ENCODE data around the gene ALX4. TPM values are rescaled to one million over a fixed set of nuclear protein-coding genes. Genes with fewer than 3 reads are reported as not detected.
A peak's percentile ranks its signal among the peaks of the same experiment; 100 is the strongest.

Gene ALX4
- total and polyA plus RNA-seq, 5 donors = 0.07 TPM; not detected in 4

GRCh38 chr11:44324749-44325525 is 15.0 kb upstream of the ALX4 start:
- Histone ChIP-seq H3K27me3 (ENCODE audit: control insufficient read depth, insufficient read depth) (peaks cover 3% of the 10 kb centered on the region), H3K4me1 (ENCODE audit: control insufficient read depth, insufficient read depth, low read length) (no peaks in the 10 kb centered on the region), H3K9me3 (ENCODE audit: control insufficient read depth, low read length) (no peaks in the 10 kb centered on the region), H3K27ac (ENCODE audit: low read length) (no peak overlapping the region), H3K4me3 (ENCODE audit: low read length) (no peak overlapping the region)
- WGBS = 70% methylated on average over 13 of the region's 13 CpGs
- DNase-seq (no peak), ATAC-seq (no peak)
- intact Hi-C loops (cut with DNase I) = no loop called here

DNA sequence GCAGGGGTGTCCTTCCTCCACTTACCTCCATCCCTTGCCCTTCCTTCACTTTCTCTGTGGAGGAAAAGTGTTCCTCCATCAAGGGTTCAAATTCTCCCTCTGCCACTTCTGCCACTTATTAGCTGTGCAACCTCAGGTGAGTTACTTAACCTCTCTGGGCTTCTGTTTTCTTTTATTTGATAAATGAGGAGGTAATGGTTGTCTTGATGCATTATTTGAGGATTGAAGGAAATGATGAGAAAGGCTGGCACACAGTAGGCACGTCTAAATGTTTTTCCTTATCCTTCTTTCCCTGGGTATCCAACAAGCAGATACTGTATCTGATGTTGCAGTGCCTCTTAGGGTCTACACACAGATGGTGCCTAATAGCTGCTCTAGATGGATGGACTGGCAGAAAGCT is 14.3 kb upstream of the ALX4 start:
- no peak for DNase-seq
- Histone ChIP-seq H3K4me1 (ENCODE audit: control insufficient read depth, insufficient read depth, low read length) (no peaks in the 10 kb centered on the region), H3K9me3 (ENCODE audit: control insufficient read depth, low read length) (no peaks in the 10 kb centered on the region), H3K4me3 (ENCODE audit: low read length) (no peak overlapping the region), H3K27me3 (ENCODE audit: control insufficient read depth, insufficient read depth) (peaks cover 3% of the 10 kb centered on the region), H3K27ac (ENCODE audit: low read length) (no peak overlapping the region)
- intact Hi-C loops (cut with DNase I) = no loop called here
- 51% methylated on average over 1 of the region's 1 CpG for WGBS
- no peak for ATAC-seq

DNA sequence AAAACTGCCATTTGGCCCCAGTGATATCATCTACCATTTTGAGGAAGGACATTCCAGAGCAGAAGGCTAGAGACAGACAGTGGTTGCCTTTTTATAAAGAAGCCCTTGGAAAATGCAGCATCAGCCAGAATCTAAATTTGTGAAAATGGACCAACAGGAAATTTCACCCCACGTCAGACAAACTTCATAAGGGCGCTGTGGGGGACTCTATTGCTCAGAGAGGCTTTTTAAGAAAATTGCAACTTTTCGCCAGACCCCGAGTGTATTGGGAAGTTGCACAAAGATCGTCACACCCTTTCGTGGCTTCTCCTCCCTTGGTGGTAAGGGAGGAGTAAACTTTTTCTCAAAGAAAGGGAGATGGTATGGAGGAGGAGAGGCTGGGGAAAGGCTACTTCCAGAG is 12.3 kb upstream of the ALX4 start:
- 17% methylated on average over 6 of the region's 6 CpGs for WGBS
- no peak for DNase-seq
- no peak for ATAC-seq
- Histone ChIP-seq H3K4me1 (ENCODE audit: control insufficient read depth, insufficient read depth, low read length) (no peaks in the 10 kb centered on the region), H3K9me3 (ENCODE audit: control insufficient read depth, low read length) (no peaks in the 10 kb centered on the region), H3K4me3 (ENCODE audit: low read length) (no peak overlapping the region), H3K27ac (ENCODE audit: low read length) (no peak overlapping the region), H3K27me3 (ENCODE audit: control insufficient read depth, insufficient read depth) (peaks cover 3% of the 10 kb centered on the region)
- intact Hi-C loops (cut with DNase I) = no loop called here

DNA sequence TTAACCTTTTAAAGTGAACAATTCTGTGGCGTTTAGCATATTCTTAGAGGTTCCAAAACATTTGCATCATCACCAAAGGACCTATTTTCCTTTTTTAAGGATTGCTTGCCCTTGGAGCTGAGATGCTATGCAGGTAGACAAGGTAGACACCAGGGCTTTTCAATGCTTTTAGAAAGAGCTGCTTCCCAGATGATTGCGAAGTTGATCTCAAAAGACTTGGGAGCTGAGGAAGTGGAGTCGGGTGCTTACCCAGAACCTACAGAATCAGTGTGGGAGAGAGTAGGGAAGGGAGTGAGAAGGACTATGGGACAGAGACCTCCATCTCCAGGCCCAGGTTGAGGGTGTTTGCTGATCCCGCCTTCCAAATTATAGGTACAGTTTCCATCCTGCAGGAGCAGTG is 11.1 kb upstream of the ALX4 start:
- WGBS = 20% methylated on average over 4 of the region's 4 CpGs
- Histone ChIP-seq H3K9me3 (ENCODE audit: control insufficient read depth, low read length) (no peaks in the 10 kb centered on the region), H3K4me1 (ENCODE audit: control insufficient read depth, insufficient read depth, low read length) (peaks cover 3% of the 10 kb centered on the region), H3K27ac (ENCODE audit: low read length) (no peak overlapping the region), H3K27me3 (ENCODE audit: control insufficient read depth, insufficient read depth) (peaks cover 3% of the 10 kb centered on the region), H3K4me3 (ENCODE audit: low read length) (no peak overlapping the region)
- ATAC-seq (no peak), DNase-seq (no peak)
- intact Hi-C loops (cut with DNase I) = no loop called here

DNA sequence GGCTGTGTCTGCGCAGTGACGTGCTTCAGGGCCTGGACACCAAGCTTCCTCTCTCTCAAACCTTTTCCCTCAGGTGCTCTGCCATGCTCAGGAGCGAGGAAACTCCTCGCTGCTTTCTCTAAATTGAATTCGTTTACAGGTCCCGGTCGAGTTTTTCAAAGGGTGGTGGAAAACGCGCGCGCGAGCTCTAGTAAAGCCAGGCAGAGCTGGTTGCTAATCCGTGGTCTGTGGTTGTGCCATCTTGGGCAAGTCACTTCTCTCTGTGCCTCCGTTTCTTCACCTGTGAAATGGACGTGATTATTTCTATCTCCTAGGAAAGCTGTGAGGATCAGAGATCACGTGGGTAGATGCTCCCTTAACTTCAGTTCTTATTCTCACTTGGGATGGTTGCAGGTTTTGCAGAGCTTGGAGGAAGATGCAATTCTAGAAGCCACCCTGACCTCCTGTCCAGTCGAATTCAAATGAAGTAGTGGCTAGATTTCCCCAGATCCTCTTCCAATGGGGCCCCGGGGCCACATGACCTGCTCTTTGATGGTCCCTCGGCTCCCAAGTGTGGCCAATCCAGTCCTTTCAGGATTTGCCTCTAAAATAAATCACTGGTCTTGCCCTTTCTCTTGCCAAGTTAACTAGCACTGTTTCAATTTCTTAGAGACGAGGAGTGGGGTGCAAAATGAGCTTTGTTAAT is 10.5 kb upstream of the ALX4 start:
- Histone ChIP-seq H3K9me3 (ENCODE audit: control insufficient read depth, low read length) (no peaks in the 10 kb centered on the region), H3K4me3 (ENCODE audit: low read length) (no peak overlapping the region), H3K4me1 (ENCODE audit: control insufficient read depth, insufficient read depth, low read length) (peaks cover 3% of the 10 kb centered on the region), H3K27me3 (ENCODE audit: control insufficient read depth, insufficient read depth) (peaks cover 3% of the 10 kb centered on the region), H3K27ac (ENCODE audit: low read length) (no peak overlapping the region)
- intact Hi-C loops (cut with DNase I) = no loop called here
- DNase-seq (no peak), ATAC-seq (no peak)
- WGBS = 10% methylated on average over 20 of the region's 20 CpGs

- H3K27me3 ChIP-seq (ENCODE audit: control insufficient read depth, insufficient read depth) = peaks cover 3% of the 10 kb centered on the region
- peaks cover 3% of the 10 kb centered on the region for H3K4me1 ChIP-seq (ENCODE audit: control insufficient read depth, insufficient read depth, low read length)
- H3K27ac ChIP-seq (ENCODE audit: low read length) = no peak overlapping the region
- 4% methylated on average over 53 of the region's 53 CpGs for WGBS
- H3K9me3 ChIP-seq (ENCODE audit: control insufficient read depth, low read length) = no peaks in the 10 kb centered on the region
- H3K4me3 ChIP-seq (ENCODE audit: low read length) = no peak overlapping the region
- intact Hi-C loops (cut with DNase I) = no loop called here
- ATAC-seq (no peak), DNase-seq (no peak)
These were observed 9.8 kb upstream of the ALX4 start for GRCh38 chr11:44319552-44320288.

DNA sequence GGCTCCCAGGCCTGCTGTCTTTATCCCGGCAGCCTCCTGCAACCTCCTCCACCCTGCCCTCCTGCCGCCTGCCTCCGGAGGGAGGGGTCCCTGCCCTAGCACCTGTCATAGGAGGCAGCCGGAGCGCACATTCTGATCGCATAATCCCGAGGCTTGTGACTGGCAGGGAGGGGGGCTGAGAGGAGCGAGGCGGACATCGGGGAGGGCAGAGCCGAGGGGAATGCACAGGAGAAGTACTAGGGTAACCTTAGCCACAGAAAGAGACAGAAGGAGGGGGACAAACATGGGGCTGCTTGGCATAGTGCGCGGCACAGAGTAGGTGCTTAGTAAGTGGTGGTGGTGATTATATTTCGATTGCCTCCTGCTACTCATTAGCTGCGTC is 9.2 kb upstream of the ALX4 start:
- Histone ChIP-seq H3K27me3 (ENCODE audit: control insufficient read depth, insufficient read depth) (peaks cover 3% of the 10 kb centered on the region), H3K4me1 (ENCODE audit: control insufficient read depth, insufficient read depth, low read length) (peaks cover 3% of the 10 kb centered on the region), H3K4me3 (ENCODE audit: low read length) (no peak overlapping the region), H3K9me3 (ENCODE audit: control insufficient read depth, low read length) (no peaks in the 10 kb centered on the region), H3K27ac (ENCODE audit: low read length) (no peak overlapping the region)
- intact Hi-C loops (cut with DNase I) = no loop called here
- no peak for ATAC-seq
- 7% methylated on average over 15 of the region's 15 CpGs for WGBS
- DNase-seq = no peak

GRCh38 chr11:44318369-44318768 is 8.4 kb upstream of the ALX4 start:
- Histone ChIP-seq H3K27me3 (ENCODE audit: control insufficient read depth, insufficient read depth) (peaks cover 3% of the 10 kb centered on the region), H3K4me1 (ENCODE audit: control insufficient read depth, insufficient read depth, low read length) (peaks cover 3% of the 10 kb centered on the region), H3K27ac (ENCODE audit: low read length) (no peak overlapping the region), H3K4me3 (ENCODE audit: low read length) (no peak overlapping the region), H3K9me3 (ENCODE audit: control insufficient read depth, low read length) (no peaks in the 10 kb centered on the region)
- intact Hi-C loops (cut with DNase I) = no loop called here
- 32% methylated on average over 2 of the region's 2 CpGs for WGBS
- DNase-seq (no peak), ATAC-seq (no peak)

GRCh38 chr11:44316659-44317240 is 6.8 kb upstream of the ALX4 start:
- 3% methylated on average over 44 of the region's 44 CpGs for WGBS
- H3K4me1 ChIP-seq (ENCODE audit: control insufficient read depth, insufficient read depth, low read length) = peaks cover 3% of the 10 kb centered on the region
- H3K27me3 ChIP-seq (ENCODE audit: control insufficient read depth, insufficient read depth) = peaks cover 3% of the 10 kb centered on the region
- DNase-seq (no peak), ATAC-seq (peak; percentile 8 to 35)
- peak overlapping the region; percentile 36 for H3K4me3 ChIP-seq (ENCODE audit: low read length)
- H3K9me3 ChIP-seq (ENCODE audit: control insufficient read depth, low read length) = no peaks in the 10 kb centered on the region
- H3K27ac ChIP-seq (ENCODE audit: low read length) = no peak overlapping the region
- intact Hi-C loops (cut with DNase I) = no loop called here

DNA sequence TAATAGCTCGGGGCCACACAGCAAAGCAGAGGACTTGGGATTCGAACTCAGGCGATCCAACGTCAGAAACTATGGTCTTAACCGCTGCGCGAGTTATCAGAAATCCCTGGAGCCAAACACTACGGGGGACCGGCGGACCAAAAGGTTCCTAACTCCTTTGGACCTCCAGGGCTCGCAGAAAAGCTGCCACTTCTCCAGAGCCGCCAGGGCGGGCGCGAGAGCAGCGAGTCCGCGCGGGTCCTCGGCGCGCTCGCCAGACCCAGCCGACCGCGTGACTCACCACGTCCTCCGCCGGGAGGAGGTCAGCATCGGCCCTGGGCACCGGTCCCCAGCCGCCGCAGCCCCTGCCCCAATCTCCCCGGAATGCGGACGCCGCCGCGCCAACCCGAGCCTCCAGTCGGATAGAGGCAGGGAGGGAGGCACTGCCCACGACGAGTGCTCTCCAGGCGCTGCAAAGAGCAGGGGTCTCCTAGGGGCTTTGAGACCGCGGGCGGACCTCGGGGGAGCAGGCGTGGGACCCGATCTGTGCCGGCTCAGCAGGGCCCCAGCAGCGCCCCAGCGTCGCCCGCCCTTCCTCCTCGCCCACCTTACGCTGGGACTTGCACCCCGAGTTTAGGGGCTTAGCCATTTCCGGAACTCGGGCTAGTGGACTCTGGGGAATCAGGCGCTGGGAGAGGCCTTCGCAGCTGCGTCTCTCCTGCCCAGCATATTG is 6.2 kb upstream of the ALX4 start:
- H3K9me3 ChIP-seq (ENCODE audit: control insufficient read depth, low read length) = no peaks in the 10 kb centered on the region
- H3K4me1 ChIP-seq (ENCODE audit: control insufficient read depth, insufficient read depth, low read length) = peaks cover 3% of the 10 kb centered on the region
- peaks cover 1% of the 10 kb centered on the region for H3K27me3 ChIP-seq (ENCODE audit: control insufficient read depth, insufficient read depth)
- H3K4me3 ChIP-seq (ENCODE audit: low read length) = peak overlapping the region; percentile 36
- intact Hi-C loops (cut with DNase I) = no loop called here
- no peak overlapping the region for H3K27ac ChIP-seq (ENCODE audit: low read length)
- ATAC-seq = peak; percentile 44 to 79
- WGBS = 1% methylated on average over 63 of the region's 63 CpGs
- DNase-seq = peak; percentile 55 to 76 (median 64)

Measured in right cardiac atrium (tissue), 5 donors.